DND-41 (cell line): ENCODE measurements around the gene PRPF39.

ENCODE experiments used
- EZH2 ChIP-seq: IDR thresholded peaks from 3 replicates; pipeline ENCODE4 v1.6.1; 2012; ENCODE audit warnings: borderline replicate concordance, low read depth, mild to moderate bottlenecking, moderate library complexity, low read length, inconsistent platforms; ENCODE audit not compliant: severe bottlenecking
- TF ChIP-seq, protein P1 (sequence below): IDR thresholded peaks from 2 replicates; pipeline ENCODE4 v1.5.1; 2012; ENCODE audit warnings: borderline replicate concordance, low read length, moderate library complexity, mild to moderate bottlenecking; ENCODE audit not compliant: poor library complexity, severe bottlenecking; ENCODE audit errors: extremely low read depth

DNA sequence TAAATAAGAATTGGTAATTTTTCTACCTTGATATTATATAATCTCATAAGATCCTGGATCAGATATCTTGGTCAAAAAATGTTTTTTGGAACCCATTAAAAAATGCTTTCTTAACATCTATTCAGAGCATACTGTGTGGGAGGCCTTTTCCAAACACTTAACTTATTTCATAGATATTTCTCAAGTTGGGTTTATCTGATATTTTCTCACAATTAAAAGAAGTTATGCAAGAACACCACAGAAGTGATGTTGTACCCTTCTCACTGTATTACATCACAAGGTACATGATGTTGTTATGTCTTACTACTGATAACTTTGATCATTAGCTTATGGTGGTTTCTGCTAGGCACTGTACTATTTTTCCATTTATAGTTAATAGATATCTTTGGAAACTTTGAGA is 23.4 kb upstream of the PRPF39 start:
- TF ChIP-seq, protein P1, sequence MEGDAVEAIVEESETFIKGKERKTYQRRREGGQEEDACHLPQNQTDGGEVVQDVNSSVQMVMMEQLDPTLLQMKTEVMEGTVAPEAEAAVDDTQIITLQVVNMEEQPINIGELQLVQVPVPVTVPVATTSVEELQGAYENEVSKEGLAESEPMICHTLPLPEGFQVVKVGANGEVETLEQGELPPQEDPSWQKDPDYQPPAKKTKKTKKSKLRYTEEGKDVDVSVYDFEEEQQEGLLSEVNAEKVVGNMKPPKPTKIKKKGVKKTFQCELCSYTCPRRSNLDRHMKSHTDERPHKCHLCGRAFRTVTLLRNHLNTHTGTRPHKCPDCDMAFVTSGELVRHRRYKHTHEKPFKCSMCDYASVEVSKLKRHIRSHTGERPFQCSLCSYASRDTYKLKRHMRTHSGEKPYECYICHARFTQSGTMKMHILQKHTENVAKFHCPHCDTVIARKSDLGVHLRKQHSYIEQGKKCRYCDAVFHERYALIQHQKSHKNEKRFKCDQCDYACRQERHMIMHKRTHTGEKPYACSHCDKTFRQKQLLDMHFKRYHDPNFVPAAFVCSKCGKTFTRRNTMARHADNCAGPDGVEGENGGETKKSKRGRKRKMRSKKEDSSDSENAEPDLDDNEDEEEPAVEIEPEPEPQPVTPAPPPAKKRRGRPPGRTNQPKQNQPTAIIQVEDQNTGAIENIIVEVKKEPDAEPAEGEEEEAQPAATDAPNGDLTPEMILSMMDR: no peak
- TF ChIP-seq EZH2: no peak
